NCI-H446 (cell line): Measurements from ENCODE around the gene LRRC38.

ENCODE experiments used
- DNase-seq, 2 experiments: peaks; one replicate each; lab custom pipeline; 2025; lab: John Stamatoyannopoulos, UW

The LRRC38 gene

DNA sequence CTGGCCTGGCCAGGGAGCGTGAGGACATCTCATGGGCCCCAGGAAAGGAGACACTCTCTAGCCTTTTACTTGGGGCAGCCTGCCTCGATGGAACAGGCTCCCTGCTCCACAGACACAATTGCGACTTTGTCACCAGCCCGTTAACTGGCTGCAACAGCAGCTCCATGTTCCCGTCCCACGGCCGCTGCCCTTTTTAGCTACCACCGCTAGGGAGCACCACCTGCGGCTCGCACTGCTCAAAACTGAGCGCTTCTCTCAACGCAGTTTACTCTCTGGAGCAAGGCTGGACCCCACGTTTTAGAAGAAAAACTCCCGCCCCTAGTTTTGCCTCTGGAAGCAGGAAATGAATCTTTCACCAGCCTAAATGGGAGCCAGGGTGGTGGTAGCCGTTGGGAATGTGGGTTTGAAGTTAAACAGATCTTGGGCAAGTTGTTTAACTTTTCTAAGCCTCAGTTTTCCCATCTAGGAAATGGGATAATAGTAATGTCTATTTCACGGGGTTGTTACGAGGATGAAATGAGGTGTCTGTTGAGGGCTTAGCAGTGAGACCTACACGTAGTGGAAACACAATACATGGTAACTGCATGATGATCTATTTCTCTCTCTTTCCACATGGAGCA, 3.5 kb upstream of the LRRC38 start:
- no peak for DNase-seq

DNA sequence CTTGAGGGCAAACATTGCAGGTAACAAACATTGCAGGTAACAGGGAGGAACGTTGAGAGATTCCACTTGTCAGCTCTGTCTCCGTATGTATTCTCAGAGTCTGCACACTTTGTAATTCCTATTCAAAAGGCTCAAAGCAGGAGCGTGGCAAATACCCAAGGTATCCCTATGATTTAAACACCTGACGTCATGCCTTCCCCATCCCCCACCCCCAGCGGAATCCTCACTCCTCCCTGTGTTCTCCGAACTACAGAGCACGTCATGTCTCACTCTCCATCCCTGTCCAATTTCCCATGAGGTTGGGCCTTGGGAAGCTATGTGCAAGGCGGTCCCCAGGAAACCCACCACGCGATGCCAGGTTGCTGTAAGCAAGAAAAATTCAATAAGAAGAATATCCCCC, 2.8 kb upstream of the LRRC38 start:
- no peak for DNase-seq

DNA sequence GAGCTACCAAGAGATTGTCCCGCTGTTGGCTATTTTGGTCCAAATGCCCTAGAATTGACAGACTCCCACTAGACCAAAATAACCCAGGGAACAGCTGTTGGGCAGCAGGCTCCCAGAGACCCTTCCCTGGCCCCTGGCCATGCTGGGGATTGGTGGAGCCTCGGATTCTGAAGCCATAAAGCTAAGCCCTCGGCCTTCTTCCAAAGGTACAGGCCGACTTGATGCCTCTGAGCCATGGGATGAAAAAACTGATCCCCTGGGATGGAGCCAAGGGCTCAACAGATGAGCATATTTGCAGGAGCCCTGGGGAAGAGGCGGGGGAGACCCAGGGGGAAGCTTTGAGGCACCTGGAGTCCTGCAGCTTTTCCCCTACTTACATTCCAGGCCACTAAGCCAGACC, 1.0 kb upstream of the LRRC38 start:
- no peak for DNase-seq

DNA sequence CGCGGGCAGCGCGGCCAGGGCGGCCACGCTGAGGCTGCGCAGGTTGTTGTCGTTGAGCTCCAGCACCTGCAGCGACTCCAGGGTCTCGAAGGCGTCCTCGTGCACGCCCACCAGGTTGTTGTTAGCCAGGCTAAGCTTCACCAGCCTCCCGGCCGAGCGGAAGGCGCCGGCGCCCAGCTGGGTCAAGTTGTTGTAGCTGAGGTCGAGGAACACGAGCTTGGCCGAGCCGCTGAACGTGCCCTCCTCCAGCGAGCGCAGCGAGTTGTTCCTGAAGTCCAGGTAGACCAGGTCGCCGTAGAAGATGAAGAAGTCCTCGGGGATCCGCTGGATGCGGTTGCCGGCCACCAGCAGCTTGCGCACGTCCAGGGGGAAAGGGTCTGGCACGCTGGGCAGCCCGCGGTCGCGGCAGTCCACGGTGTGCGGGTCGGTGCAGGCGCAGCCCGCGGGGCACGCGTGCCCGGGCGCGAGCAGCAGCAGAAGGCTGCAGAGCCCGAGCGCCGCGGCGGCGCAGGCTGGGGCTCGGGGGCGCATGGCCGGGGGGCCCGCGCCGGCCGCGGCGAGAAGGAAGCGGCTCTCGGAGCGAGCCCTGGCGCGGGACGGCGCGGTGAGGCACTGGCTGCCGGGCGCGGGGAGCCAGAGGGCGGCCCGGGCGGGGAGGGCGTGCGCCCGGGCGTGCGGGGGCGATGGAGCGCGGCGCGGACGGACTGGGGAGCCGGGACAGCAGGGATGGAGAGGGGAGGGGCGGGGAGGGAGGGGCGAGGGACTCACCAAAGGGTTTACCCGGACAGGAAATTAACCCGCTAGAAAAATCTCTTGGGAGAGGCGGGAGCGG, 524 bp downstream of the LRRC38 start:
- DNase-seq: no peak

DNA sequence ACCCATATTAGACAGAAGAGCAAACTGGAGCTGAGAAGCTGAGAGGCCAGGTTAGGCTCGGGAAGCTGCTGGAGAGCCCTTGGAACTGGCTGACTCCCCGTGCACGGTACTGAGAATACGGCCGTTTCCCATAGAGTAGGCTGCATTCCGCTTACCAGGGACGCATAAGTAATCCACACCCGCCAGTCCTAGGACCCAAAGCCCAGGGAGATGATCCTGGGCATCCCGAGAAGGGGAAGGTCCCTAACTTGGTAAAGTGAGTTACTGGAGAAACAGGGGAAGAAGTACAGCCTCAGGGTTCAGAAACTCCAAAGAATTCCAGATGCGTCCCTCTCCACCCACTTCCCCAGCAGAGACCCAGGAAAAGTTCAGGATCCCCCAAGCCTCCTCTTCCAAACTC, 1.3 kb downstream of the LRRC38 start:
- no peak for DNase-seq

DNA sequence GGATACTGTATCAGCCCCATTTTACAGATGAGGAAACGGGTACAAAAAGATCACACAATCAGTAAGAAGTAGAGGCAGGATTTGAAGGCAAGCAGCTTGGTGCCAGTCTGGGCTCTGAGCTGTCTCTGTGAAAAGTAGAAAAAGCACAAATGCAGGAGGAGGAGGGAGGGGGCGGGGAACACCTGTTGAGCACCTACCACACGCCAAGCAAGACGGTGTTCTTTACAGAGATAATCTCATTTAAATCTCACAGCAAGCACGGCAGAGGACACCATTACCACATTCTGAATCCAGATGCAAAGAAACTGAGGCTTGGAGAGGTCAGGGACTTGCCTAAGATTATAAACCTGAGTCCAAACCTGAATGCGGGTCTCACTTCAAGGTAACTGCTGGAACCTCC, 3.3 kb downstream of the LRRC38 start:
- no peak for DNase-seq

DNA sequence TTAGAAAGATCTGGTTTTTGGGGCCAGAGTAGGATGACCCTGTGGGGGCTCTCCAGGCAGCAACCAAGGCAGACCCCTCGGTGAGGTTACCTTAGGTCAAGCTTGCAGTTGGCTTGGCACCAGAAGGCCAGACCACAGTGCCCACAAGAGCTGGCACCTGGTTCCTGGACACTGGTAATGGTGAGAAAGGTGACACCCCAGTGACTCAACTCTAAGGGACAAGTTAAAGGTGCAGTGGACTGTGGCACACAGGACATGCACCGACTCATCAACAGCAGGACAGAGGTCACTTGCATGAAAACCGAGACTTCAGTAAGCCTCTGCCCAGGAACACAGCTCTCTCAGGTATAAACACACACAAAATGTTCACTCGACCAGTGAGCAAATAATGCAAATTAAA, 6.7 kb downstream of the LRRC38 start:
- no peak for DNase-seq

DNA sequence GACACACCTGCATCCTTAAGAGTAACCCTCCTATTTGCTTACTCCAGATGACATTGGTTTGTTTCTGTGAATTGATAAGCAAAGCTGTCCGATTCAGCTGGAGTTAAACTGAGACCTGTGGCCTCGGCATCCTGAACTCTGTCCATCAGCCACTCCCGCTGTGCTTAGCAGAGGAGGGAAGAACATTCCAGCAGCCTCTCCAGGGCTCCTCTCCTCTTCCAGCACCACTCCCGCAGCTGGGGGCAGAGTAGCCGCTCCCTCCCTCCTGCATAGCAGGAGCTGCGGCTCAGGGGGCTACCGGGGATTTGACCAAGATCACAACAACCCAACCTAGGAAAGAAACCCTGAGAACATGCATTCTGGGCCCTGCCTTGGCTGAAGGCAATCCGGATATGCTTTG, 8.8 kb downstream of the LRRC38 start:
- DNase-seq: no peak

DNA sequence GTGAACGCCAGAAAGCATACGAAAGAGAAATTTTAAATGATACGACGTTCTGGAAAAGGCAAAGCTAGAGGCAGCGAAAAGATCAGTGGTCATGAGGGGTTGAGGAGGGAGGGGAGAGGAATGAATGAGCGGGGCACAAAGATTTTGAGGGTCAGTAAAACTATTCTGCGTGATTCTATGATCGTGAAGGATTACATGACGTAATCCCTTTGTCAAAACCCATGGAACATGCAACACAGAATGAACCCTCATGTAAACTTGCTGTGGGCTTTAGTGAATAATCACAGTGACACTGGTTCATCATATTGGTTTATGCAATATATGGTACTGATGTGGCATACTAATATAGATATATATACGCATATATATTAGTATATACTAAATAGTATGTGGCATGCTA, 13.0 kb downstream of the LRRC38 start:
- DNase-seq: no peak

DNA sequence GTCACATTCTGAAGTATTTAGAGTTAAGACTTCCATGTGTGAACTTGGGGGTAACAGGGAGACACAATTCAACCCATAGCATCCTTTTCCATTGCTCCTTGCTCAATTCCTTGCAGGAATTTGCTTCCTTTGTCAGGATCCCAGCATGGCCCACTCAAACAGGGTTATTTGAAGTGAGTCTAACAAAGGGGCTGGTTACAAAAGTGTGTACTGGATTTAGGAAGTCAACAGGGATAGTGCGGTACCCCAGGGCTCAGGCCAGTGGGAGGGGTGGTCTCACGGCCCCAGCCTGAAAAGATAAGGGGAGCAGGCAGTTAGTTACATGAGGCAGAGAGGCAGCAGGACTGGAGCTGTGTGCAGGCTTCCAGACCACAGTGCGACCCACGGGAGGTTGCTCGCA, 14.4 kb downstream of the LRRC38 start:
- no peak for DNase-seq

DNA sequence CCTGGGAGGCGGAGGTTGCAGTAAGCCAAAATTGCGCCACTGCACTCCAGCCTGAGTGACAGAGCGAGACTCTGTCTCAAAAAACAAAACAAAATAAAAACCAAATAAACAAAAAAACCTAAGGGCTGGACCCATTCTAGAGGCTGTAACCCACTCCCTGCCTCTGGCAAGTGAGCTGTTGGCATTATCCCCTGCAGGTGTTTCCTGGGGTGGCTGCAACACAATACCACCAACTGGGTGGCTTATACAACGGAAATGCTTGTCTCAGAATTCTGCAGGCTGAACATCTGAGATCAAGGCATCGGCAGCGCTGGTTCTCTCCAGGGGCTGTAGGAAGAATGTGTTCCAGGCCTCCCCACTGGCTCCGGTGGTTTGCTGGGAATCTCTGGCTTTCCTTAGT, 15.2 kb downstream of the LRRC38 start:
- DNase-seq: no peak

DNA sequence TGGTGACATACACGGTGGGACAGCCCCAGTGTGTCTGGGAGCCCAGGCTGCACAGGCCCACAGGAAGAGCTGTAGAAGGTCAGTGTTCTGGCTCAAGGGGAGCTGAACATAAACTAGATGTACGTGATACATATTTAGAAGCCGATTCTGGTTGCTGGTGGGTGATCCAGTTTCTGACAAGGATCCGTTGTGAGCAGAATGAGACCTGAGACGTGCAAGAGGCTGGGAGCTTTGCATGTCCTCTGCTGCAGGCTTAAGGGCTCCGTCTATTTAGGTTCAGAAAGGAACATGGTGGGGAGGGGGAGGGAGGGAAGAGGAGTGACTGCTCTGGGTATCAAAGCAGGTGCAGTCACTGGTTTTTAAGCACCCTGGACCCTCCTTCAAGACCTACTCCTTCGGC, 18.6 kb downstream of the LRRC38 start:
- no peak for DNase-seq

DNA sequence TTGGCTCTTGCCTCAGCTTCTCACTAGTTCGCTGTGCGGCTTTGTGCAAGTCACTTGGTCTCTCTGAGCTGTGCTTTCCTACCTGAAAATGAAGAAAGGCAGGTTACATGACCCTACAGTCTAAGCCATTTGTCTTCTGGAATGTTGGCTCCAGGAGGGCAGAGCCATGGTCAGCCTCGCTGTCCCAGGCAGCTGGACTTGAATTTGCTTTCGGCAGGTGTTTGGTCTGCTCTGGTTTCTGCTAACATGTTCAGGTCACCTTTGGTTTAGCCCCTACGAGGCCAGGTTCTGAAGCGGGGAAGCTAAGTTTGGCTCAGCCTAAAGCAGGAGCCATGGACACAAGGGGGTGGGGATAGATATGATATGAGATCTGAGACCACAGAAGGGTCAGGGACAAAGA, 19.1 kb downstream of the LRRC38 start:
- no peak for DNase-seq

DNA sequence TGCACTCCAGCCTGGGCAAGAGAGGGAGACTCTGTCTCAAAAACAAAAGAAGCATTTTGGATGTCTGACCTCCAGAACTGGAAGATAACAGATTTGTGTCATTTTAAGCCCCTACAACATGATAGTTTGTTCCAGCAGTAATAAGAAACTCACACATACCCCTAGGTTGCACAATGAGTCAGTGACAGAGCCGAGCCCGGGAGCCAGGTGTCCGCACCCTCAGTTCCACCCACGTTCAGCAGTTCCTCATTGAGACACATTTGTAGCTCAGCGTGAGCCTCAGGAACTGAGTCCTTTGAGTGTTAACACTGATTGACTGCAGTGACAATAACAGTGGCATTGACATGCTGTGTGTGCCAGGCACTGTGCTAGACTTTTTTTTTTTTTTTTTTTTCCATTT, 19.8 kb downstream of the LRRC38 start:
- DNase-seq: no peak

DNA sequence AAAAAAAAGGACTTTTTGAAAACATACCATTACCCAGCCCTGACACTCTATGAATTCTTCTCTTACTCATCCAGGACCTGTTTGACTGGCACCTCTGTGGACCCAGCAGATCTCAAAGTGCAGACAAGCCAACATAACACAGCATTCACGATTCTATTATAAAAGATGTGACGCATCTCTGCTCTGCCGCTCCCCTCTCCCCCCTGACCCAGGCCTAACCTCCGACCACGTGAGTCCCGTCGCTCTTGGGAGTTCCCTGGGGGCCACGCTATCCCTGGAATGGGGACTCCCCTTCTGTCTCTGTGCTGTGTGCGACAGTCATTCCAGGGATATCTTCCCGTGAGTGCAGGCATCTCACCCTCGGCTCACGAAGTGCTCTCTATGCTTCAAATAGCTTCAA, 21.1 kb downstream of the LRRC38 start:
- DNase-seq: no peak

DNA sequence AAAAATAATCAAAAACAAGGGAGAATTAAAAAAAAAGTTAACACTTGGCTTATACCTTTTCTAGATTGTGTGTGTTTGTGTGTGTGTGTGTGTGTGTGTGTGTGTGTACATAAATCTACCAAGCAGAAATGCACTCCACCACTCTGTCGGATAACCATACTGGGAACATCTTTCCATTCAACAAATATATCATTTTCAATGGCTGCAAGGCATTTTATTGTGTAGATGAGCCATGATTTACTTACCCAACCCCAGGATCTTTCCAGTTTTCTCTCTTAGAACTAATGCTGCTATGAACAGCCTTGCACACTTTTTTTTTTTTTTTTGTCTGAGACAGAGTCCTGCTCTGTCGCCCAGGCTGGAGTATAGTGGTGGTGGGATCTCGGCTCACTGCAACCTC, 25.8 kb downstream of the LRRC38 start:
- DNase-seq: no peak

DNA sequence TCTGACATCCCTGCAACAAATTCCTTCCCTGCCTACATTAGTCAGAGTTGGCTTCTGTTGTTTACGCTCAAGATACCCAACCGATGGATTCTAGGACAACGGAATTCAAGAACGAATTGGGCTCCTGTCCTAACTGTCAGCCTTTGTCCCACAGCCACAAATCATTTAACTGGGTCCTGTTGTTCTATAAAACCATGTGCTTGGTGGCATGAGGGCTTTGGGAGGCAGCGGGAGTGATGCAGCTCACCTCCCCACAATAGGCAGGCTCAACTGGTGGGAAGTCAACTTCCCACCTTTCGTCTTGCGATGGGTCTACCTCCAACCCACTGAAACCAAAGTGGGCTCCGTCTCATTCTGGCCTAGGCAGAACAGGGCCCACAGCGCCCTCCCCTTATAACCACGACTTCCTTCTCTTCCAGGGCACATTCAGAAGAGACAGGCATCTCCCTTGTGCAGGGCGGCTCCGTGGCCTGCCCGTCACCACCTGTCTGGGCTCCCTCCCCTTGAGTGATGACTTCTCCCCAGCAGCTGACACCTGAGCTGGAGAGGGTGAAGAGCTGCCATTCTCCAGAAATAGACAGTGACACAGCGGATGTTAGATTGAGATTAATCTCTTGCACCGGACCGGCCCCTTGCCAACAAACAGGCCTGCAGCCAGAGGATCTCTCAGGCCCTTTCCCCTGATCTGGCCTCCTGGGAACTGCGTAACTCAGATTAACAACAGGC, 26.5 kb downstream of the LRRC38 start:
- DNase-seq: no peak

DNA sequence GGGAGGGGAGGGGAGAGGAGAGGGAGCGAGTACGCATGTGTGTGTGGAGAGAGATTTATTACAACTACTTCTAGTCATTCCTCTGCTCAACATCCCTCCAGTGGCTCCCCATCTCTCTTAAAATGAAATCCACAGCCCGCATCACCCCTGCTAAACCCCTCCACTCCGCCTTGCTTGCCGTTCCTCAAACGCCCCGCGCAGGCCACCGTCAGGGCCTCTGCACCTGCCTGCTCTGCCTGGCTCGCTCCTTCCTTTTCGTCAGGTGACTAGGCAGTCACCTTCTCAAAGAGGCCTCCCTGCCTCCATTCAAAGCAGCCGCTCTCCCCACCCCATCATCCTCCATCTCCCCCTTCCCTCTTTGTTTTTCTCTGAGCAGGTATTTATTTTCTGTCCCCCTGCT, 29.9 kb downstream of the LRRC38 start:
- no peak for DNase-seq

DNA sequence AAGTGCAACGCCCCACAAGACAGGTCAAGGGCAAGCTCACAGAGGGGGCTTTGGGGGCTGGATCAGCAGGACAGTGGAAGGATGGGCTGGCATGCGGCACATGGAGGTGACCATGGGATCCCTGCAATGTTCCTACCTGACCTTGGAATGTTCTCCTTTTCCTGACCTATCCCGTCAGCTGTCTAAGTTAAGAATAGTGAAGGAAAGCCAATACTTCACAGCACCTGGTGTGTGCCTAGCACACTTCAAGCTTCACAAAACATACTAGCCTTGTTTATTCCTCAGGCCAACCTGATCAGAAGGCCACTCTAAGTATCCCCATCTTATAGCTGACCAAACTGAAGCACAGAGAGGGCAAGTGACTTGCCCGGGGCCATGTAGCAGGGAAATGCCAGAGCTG, 31.2 kb downstream of the LRRC38 start:
- DNase-seq: no peak

DNA sequence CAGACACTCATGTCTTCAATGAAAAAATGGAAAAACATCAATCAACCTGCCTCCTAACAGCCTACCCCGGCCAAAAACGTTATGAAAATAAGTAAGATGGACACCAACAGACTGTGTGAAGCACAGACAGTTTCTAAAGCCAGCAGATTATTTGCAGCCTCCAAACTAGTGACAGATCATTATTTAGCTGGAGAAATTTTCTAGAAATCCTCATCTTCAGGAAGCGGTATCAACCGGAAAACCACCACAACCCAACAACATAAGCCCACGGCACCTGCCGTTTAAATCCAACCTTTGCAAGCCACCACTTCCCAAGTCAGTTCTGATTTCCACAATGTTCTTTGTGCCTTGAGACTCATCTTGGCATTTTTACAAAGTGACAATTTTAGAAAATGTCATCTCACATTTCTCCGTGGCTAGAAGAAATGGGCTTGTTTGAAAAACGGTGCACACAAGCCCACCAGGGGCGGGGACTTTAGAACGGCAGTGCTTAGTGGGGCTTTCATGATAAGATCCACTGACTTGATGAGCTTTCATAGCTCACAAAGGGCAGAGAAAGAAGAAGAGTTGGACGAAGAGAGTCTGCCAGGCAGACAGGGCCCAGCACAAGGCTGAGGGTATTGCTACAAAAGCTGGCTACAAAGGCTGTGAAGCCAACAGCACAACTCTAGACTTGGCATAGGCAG, 34.5 kb downstream of the LRRC38 start:
- no peak for DNase-seq

DNA sequence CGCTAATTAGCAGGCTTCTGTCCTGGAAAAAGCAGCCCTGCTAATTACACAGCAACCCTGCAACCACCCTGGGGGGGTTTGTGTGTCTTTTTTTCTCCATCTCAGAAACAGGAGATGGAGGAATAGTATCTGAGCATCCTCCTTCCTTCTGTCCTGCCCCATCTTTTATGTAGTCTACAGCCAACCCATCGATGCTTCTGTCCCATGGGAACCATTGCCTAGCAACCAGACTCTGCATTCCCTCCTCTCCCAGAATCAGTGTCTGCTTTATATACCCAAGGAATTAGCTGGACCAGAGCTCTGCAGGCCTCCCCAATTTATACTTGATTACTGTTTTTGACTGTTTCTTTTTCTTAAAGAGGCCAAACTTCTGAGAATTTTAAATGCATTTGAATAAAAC, 35.1 kb downstream of the LRRC38 start:
- DNase-seq: no peak

DNA sequence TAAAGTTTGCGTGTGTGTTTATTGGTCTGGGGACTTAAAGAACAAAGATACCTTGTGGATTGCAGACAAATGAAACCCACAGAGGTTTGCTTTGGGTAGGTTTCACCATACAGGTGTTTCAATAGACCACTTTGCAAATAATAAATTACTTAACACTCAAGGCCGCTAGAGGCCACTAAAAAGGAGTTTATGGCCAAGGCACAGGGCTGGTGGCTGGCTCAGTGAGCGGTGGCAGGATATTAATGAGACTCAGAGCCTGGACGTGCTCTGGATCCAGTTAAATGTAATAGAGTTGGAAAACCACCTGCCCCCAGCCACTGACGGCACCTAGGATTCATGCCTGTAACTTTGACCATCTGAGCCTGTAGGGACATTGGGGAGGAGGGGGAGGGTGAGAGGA, 44.5 kb downstream of the LRRC38 start:
- DNase-seq: no peak

DNA sequence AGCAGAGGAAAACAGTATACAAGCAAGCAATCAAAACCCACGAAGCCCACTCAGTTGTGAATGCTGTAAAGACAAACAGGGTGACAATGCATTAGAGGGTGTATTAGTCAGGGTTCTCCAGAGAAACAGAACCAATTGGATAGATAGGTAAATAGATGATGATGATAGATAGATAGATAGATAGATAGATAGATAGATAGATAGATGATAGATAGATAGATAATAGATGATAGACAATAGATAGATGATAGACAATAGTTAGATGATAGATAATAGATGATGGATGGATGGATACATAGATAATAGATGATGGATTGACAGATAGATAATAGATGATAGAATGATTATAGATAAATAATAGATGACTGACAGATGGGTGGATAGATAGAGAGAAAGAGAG, 48.3 kb downstream of the LRRC38 start:
- no peak for DNase-seq
